CD1c-positive myeloid dendritic cell (primary cell): ENCODE measurements around the gene COX6B2.
A peak's percentile ranks its signal among the peaks of the same experiment; 100 is the strongest.

ENCODE experiments used
- DNase-seq: peaks from one replicate; pipeline ENCODE4 v3.0.0-alpha.2; 2016; ENCODE audit errors: extremely low spot score

The COX6B2 gene

DNA sequence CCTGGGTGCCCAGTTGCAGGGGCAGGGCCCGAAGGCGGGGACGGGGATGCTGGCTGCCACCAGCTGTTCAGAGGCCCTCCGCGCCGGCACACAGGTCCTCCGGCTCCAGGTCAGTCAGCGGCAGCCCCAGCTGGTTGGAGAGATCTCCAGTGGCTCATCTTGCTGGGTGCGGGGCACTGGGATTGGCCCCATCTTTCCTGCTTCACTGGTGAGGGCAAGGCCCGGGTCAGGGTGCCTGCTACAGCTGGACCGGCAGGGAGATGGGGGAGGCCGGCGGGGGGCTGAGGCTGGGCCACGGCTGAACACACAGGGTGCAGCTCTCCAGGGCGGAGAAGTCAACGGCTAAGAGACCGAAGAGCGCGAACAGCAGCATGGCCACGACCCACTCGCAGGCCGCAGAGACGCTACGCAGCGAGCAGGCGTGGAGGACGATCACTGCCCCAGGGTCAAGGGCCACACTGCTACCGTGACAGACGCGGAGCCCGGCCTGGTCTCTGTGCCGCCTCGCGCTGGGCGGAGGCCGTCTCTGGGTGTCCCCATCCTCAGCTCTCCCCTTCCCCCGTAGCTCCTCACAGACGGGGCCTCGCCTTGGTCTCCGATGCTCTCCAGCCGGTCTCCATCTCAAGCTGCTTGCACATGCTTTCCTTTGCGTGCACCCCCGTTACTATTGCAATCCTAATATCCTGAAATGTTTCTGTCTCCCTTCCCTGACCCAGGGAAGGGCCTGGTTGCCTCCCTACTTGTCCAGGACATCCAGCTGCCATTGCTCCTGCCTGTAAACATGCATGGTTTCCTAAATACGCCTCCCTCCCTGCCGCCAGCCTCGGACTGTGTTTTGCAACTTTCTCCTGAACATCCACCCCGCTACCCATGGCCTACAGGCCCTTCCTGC, 41.7 kb downstream of the COX6B2 start:
- DNase-seq, result no peak

DNA sequence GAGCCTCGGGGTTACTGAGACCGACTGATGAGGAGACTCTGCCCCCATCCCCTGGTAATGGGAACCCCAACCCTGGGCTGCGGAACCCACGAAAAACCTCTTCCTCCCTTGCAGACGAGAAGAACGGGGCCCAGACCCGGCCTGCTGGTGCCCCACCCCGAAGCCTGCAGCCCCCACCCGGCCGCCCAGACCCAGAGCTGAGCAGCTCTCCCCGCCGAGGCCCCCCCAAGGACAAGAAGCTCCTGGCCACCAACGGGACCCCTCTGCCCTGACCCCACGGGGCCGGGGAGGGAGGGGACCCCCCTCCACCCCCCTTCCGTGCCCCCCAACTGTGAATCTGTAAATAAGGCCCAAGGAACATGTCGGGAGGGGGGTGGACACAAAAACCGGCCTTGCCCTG, 42.7 kb downstream of the COX6B2 start:
- DNase-seq, result no peak

DNA sequence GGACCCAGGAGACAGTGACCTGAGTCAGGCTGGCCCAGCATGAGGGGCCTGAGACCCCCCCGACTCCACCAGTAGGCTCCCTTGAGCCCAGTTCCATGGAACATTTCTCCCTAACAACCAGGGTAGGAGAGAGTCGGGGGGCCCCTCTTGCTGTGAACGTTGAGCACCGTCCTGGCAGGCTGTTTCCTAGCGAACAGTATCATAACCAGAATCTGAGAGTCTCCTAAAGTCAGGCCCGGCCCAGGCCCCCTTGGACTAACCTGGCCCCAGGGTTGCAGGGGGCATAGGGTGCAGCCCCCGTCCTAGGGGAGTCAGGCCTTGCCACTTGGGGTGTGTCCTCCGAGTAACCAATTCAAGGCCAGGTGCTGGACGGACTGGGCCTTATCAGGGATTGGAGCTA, 43.1 kb downstream of the COX6B2 start:
- DNase-seq, result no peak

DNA sequence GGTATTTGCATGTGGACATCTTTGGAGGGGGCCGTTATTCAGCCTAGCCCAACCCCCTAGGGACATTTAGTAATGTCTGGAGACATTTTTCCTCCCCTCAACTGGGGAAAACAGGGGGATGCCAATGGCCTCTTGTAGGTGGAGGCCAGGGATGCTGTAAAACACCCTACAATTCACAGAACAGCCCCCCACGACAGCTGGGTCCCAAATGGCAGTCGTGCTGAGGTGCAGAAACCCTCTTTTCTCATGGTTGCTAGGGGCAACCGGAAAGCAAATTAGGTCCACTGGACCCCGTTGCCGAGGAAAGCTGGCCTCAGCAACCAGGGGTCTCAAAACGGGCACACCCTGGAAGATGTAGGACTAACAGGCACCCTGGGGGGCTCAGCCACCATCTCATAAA, 44.0 kb downstream of the COX6B2 start:
- no peak for DNase-seq

DNA sequence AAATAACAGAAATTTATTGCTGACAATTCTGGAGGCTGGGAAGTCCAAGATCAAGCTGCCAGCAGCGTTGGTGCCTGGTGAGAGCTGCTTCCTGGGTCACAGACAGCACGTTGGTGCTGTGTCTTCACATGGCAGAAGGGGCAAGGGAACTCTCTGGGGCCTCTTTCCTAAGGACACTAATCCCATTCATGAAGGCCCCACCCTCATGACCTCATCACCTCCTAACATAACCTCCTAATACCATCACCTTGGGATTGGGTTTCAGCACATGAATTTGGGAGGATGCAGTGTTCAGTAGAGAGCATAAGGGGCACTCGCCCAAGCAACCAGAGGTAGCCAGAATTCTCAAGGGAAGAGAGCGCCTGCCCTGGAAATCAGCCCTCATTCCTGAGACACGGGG, 45.1 kb downstream of the COX6B2 start:
- no peak for DNase-seq

DNA sequence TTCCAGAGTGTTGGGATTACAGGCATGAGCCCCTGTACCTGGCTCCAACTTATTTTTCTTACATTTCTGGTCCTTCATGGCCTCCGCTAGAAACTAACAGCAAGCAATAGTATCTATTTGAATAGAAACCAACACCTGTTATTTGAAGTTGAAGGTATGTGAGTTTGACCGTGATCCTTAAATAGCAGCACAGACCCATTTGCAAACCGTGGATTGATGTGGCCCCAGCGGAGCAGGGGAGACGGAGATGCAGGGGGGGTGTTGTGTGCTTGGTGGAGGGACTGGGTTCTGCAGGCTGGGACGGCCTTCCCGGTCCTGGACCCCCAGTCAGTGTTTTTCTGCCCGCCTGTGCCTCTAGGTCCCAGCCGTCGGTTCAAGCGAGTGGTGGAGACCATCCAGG, 46.2 kb downstream of the COX6B2 start:
- no peak for DNase-seq

DNA sequence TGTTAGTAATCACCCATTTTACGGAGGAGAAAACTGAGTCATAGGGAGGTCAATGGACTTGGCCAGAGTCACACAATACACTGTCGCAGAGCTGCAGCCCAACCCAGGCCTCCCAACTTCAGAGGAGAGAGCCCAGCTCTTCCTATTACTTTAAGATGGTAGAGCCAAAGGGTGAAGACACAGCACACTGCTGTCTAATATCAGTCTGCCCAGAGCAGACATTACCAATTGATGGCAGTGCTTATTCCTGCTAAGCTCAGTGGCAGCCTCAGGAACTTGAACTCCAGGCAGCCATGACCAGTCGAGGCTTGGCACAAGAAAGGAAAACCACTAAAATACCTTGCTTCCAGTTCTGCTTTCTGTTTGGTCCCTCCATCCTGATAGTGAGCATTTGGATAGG, 47.8 kb downstream of the COX6B2 start:
- DNase-seq, result no peak

DNA sequence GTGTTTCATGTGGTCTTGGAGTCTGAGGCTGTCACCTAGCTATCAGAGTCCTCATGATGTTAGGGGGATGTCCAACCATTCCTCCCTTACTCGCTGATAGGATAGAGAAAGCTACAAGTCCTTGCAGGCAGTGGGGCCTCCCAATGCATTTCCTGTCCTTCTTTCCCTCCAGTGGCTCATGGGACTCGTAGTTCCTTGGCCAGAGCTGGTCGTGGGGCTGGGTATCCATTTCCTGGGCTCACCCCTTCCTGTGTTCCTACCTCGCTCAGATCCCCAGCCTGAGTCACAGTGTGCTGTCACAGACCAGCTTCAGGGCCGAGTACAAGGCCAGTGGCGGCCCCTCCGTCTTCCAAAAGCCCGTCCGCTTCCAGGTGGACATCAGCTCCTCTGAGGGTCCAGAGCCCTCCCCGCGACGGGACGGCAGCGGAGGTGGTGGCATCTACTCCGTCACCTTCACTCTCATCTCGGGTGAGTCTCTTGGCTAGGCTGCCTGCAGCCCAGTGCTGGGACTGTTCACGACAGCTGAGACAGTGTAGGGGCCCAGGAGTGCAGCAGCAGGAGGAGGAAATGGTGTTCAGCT, 48.4 kb downstream of the COX6B2 start:
- no peak for DNase-seq

DNA sequence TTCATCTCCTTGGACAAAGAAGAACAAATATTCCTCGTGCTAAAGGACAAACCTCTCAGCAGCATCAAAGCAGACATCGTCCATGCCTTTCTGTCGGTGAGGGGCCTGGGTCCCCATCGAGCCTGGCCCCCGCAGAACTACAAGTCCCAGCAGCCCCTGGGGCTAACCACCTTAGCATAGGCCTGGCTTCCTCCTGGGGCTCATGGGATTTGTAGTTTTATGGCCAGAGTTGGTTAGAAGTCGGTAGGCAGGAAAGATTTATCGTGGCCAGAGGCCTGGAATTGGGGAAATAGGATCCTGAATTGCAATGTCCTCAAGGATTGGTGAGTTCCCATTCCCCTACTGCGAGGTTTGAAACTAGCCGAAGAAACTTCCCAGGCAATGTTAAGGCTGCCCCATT, 49.0 kb downstream of the COX6B2 start:
- peak; percentile 58 for DNase-seq

DNA sequence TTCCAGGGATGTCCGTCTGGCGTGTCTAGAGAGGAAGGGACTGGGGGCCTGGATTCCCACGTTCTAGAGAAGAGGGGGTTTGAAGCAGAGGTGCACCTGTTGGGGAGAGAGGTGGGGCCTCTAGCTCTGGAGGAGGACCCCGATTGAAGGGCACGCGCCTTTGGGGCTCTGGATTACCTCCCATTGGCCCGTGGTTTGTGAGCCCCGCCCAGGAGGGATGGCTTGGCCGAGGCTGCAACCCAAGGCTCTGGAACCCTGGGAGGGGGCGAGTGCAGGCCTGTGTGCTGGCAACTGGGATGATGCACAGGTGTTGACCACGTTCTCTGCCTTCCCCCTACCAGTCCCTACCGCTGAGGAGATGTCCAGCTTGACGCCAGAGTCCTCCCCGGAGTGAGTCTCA, 49.5 kb downstream of the COX6B2 start:
- no peak for DNase-seq

DNA sequence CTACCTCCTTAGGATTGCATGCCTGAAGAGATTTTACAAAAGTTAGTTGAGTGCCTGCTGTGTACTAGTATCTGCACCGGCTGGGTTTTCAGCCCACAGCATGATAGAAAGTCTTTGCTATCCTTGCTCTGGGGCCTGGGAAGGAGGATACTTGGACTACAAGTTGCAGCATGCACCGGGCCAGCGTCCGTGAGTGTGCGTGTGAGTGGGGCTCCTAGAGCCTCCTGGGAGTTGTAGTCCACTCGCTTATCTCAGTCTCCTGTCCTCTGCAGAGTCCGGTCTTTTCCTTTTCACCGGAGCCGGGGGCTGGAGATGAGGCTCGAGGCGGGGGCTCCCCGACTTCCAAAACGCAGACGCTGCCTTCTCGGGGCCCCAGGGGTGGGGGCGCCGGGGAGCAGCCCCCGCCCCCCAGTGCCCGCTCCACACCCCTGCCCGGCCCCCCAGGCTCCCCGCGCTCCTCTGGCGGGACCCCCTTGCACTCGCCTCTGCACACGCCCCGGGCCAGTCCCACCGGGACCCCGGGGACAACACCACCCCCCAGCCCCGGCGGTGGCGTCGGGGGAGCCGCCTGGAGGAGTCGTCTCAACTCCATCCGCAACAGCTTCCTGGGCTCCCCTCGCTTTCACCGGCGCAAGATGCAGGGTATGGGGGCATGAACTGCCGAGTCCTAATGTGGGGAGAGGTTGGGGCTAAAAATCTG, 50.1 kb downstream of the COX6B2 start:
- peak; percentile 24 for DNase-seq

DNA sequence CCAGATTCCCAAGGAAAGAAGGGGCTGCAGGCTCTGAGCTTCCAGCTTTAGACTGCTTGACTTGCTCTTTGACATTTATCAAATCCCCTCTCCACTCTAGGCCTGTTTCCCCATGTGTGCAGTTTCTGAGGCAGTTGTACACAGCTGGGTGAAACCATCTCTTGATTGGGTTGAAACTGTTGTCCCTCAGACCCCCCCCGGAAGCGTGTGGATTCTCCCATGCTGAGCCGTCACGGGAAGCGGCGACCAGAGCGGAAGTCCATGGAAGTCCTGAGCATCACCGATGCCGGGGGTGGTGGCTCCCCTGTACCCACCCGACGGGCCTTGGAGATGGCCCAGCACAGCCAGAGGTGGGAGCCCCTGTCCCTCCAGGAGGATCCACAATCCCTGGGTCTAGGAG, 51.0 kb downstream of the COX6B2 start:
- DNase-seq, result no peak

DNA sequence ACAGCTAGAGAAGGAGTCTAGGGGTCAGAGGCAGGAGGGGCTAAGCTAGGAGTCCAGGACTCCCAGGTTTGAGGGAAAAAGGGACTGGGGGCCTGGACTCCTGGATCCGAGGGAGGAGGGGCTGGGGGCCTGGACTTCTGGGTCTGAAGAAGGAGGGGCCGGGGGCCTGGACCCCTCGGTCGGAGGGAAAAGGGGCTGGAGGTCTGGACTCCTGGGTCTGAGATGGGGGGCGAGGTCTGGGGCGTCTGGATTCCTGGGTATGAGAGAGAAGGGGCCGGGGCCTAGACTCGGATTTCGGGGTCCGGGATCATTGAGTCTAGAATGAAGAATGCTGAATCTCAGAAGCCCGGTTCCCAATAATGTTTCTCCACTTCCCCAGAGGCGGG, 52.2 kb downstream of the COX6B2 start:
- DNase-seq, result no peak

DNA sequence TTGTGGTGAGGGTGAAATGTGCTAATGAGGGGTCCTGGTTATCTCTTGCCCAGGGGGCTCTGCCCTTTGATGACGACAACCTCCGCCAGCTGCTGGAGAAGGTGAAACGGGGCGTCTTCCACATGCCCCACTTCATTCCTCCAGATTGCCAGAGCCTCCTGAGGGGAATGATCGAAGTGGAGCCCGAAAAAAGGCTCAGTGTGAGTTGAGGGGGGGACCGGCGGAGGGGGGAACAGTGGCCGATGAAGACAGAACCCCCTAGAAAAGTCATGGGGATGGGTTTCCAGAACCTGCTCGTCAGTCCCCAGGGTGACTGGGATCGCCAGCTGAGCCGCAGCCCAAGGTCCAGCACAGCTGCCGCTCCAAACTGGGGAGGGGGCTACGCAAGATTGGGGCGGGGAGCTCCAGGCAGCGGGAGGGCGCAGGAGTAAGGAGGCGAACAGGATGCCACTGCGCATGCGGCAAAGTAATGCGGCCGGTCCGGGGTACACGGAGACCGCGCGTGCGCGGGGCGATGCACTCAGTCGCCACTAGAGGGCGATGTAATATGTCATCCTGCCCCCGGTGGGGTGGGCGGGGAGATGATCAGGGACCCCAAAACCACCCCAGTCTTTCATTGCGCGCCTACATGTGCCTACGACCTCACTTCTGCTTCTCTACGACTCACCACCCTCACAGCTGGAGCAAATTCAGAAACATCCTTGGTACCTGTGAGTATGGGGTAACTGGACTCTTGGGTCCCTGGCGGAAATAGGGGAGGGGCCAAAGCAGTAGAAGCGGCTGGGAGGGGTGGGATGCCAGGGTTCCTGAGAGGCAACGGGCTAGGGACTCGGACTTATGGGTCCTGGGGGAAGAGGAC, 52.8 kb downstream of the COX6B2 start:
- peak; percentile 96 for DNase-seq

DNA sequence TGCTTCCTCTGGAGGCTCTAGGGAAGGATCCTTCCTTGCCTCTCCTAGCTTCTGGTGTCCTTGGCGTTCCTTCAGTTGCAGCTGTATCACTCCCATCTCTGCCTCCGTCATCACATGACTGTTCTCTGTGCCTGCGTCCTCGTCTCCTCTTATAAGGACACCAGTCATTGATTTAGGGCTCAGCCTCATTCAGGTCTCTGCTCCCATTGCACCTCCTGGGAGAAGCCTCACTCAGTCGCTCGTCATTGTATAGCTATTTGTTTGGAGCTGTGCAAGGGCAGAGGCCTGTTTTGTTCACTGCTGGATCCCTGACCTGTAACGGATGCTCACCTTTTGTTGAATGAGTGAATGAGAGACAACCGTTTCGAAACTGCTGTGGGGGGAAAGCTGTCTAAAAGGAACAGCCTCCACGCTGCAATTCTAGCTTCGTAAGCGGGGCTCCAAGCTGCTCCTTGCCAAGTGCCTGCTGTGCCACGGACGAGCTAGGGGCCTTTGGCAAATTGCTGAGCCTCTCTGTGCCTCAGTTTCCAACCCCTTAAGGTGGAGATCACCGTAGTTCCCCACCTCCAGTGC, 53.5 kb downstream of the COX6B2 start:
- DNase-seq, result no peak

DNA sequence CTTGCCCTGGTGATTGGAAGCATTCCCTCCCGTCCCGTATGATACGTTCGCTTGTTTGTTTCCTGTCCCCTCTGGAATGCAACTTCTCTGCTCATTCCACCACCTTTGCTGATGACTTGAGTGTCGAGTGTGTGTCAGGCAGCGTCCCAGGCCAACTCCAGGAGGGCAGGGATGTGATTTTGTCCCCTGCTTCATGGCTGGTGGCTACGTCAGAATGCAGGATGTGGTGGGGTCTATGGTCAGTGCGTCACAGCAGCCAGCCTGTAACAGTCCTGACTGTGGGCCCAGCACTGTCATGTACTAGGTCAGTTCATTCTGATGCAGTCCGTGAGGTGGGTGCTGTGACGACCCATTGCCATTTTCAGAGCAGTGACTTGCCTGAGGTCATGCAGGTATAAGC, 54.5 kb downstream of the COX6B2 start:
- no peak for DNase-seq
